ENCODE data around the gene ROR2.

Gene ROR2

DNA sequence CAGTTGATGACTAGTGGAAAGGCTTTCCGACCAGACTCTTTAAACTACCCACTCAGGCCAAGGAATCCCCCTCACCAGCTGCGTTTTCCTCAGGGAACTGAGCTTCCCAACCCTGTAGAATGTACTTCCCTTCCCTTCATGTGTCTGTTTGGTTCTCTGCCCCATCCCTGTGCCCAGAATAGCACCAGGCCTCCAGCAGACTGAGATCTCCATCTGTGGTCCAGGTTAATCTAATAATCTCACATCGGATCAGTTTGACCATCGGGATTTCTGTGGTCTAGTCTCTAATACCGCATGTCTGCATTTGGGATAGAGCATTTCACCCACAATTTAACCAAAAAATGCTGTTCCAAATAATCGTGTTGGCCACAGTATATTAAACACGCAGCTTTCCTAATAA, 237.2 kb downstream of the ROR2 start:
- Histone ChIP-seq H4K20me1 (ENCODE audit: insufficient read depth, low read length, poor library complexity, severe bottlenecking) (no peaks in the 10 kb centered on the region), H3K9me2 (replicated peaks; ENCODE audit: low read depth, low read length) (no peaks in the 10 kb centered on the region), H3K79me2 (ENCODE audit: insufficient read depth, low read length) (no peaks in the 10 kb centered on the region), H2AFZ (ENCODE audit: low read length) (peak overlapping the region; percentile 78; the same call in 1 of the 2 replicates), H3F3A (ENCODE audit: low read depth) (no peaks in the 10 kb centered on the region), H3K4me2 (ENCODE audit: low read depth, low read length, poor library complexity, severe bottlenecking) (peak overlapping the region; percentile 68), H3K9ac (ENCODE audit: low read depth, low read length, poor library complexity, severe bottlenecking) (peak overlapping the region; percentile 34), H3K4me3 (ENCODE audit: low read length, poor library complexity, severe bottlenecking) (no peak overlapping the region), H3K4me1 (ENCODE audit: insufficient read depth, low read length, poor library complexity, severe bottlenecking) (peaks cover 11% of the 10 kb centered on the region), H3K9me3 (ENCODE audit: insufficient read depth, low read depth, low read length) (no peaks in the 10 kb centered on the region), H3K27me3 (ENCODE audit: insufficient read depth, low read length, poor library complexity, severe bottlenecking) (no peaks in the 10 kb centered on the region), H3K36me3 (ENCODE audit: insufficient read depth, low read length) (no peaks in the 10 kb centered on the region)
- TF ChIP-seq, protein P1, sequence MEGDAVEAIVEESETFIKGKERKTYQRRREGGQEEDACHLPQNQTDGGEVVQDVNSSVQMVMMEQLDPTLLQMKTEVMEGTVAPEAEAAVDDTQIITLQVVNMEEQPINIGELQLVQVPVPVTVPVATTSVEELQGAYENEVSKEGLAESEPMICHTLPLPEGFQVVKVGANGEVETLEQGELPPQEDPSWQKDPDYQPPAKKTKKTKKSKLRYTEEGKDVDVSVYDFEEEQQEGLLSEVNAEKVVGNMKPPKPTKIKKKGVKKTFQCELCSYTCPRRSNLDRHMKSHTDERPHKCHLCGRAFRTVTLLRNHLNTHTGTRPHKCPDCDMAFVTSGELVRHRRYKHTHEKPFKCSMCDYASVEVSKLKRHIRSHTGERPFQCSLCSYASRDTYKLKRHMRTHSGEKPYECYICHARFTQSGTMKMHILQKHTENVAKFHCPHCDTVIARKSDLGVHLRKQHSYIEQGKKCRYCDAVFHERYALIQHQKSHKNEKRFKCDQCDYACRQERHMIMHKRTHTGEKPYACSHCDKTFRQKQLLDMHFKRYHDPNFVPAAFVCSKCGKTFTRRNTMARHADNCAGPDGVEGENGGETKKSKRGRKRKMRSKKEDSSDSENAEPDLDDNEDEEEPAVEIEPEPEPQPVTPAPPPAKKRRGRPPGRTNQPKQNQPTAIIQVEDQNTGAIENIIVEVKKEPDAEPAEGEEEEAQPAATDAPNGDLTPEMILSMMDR (conservative IDR thresholded peaks at IDR 0.05; ENCODE audit: low read length), result no peak
- TF ChIP-seq EZH2phosphoT487 (IDR thresholded peaks at IDR 0.05; ENCODE audit: borderline replicate concordance), result no peak

DNA sequence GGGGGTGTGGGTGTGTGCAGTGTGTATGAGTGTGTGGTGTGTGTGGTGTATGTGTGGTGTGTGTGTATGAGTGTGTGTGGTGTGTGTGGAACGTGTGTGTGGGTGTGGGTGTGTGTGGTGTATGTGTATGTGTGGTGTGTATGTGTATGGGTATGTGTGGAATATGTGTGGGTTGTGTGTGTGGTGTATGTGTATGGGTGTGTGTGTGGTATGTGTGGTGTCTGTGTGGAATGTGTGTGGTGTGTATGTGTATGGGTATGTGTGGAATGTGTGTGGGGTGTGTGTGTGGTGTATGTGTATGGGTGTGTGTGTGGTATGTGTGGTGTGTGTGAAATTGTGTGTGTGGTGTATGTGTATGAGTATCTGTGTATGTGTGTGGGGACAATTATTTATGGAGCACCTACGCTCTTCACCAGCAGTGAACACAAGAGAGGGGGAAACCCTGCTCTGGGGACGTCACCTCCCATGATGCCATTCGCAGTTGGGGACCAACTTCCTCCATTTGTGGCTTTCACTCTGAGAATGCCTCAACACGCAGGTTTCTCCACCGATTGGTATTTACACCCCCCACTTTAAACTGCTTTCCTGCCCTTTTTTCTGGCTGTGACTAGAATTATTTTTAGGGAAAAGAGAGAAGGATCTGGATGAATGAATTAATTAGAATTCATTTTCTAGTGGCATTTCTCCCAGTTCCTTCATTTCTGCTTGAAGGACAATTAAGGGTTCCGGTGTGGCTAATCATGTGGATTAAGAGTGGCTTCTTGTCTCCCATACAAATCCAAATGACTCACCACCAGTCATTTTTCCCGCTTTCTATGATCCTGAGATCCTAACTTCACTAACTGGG, 238.1 kb downstream of the ROR2 start:
- Histone ChIP-seq H3K4me1 (ENCODE audit: insufficient read depth, low read length, poor library complexity, severe bottlenecking) (peaks cover 11% of the 10 kb centered on the region), H3K27me3 (ENCODE audit: insufficient read depth, low read length, poor library complexity, severe bottlenecking) (no peaks in the 10 kb centered on the region), H2AFZ (ENCODE audit: low read length) (peak overlapping the region; percentile 78), H3K36me3 (ENCODE audit: insufficient read depth, low read length) (no peaks in the 10 kb centered on the region), H3K9me3 (ENCODE audit: insufficient read depth, low read depth, low read length) (no peaks in the 10 kb centered on the region), H3F3A (ENCODE audit: low read depth) (no peaks in the 10 kb centered on the region), H3K9me2 (replicated peaks; ENCODE audit: low read depth, low read length) (no peaks in the 10 kb centered on the region), H4K20me1 (ENCODE audit: insufficient read depth, low read length, poor library complexity, severe bottlenecking) (no peaks in the 10 kb centered on the region), H3K4me3 (ENCODE audit: low read length, poor library complexity, severe bottlenecking) (peak overlapping the region; percentile 62), H3K9ac (ENCODE audit: low read depth, low read length, poor library complexity, severe bottlenecking) (peak overlapping the region; percentile 34), H3K79me2 (ENCODE audit: insufficient read depth, low read length) (no peaks in the 10 kb centered on the region), H3K4me2 (ENCODE audit: low read depth, low read length, poor library complexity, severe bottlenecking) (peak overlapping the region; percentile 68)
- TF ChIP-seq, protein P1 (conservative IDR thresholded peaks at IDR 0.05; ENCODE audit: low read length), result no peak
- TF ChIP-seq EZH2phosphoT487 (IDR thresholded peaks at IDR 0.05; ENCODE audit: borderline replicate concordance), result no peak

DNA sequence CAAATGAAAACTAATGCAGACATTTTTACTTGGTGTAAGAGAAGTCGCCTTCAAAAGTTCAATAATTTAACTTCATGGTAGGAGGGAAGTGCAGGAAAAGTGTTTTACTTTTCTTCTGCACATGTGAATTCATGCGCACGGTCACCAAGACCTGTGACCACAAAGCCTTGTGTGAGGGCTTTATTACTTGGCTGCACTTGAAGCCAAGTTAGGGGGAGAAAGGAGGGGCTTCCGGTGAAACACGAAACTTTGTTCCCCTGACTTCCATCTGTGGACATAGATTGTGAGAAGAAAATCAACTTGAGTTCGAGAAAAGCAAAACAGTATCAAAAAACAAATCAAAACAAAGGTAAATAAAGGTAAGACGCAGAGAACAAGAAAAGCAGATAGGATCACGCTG, 239.9 kb downstream of the ROR2 start:
- peak overlapping the region; percentile 68 for H3K4me2 ChIP-seq (ENCODE audit: low read depth, low read length, poor library complexity, severe bottlenecking)
- H3K9ac ChIP-seq (ENCODE audit: low read depth, low read length, poor library complexity, severe bottlenecking), result peak overlapping the region; percentile 42
- peaks cover 11% of the 10 kb centered on the region for H3K4me1 ChIP-seq (ENCODE audit: insufficient read depth, low read length, poor library complexity, severe bottlenecking)
- H3K4me3 ChIP-seq (ENCODE audit: low read length, poor library complexity, severe bottlenecking), result peak overlapping the region; percentile 72
- H4K20me1 ChIP-seq (ENCODE audit: insufficient read depth, low read length, poor library complexity, severe bottlenecking), result no peaks in the 10 kb centered on the region
- 0 out of 2 replicates have a peak, but pooled peaks cover 8% of the 10 kb centered on the region for H3K9me3 ChIP-seq (ENCODE audit: insufficient read depth, low read depth, low read length)
- no peaks in the 10 kb centered on the region for H3K27me3 ChIP-seq (ENCODE audit: insufficient read depth, low read length, poor library complexity, severe bottlenecking)
- no peaks in the 10 kb centered on the region for H3F3A ChIP-seq (ENCODE audit: low read depth)
- H2AFZ ChIP-seq (ENCODE audit: low read length), result peak overlapping the region; percentile 90
- no peaks in the 10 kb centered on the region for H3K79me2 ChIP-seq (ENCODE audit: insufficient read depth, low read length)
- H3K9me2 ChIP-seq (replicated peaks; ENCODE audit: low read depth, low read length), result no peaks in the 10 kb centered on the region
- TF ChIP-seq, protein P1 (conservative IDR thresholded peaks at IDR 0.05; ENCODE audit: low read length), result no peak
- TF ChIP-seq EZH2phosphoT487 (IDR thresholded peaks at IDR 0.05; ENCODE audit: borderline replicate concordance), result no peak
- H3K36me3 ChIP-seq (ENCODE audit: insufficient read depth, low read length), result no peaks in the 10 kb centered on the region
